Choroid plexus epithelial cell (primary cell): ENCODE data around the gene TYROBP.

Experiments
- DNase-seq: peaks from one replicate; pipeline ENCODE4 v3.0.0-alpha.2; 2010; ENCODE audit warnings: low read depth
- H3K4me3 ChIP-seq: 2 replicates; pipeline ENCODE4 v1.5.1; 2011; ENCODE audit warnings: low read depth, mild to moderate bottlenecking, control low read depth, low read length, moderate library complexity
- TF ChIP-seq, protein P1 (sequence below): conservative IDR thresholded peaks from 2 replicates; pipeline ENCODE4 v1.5.1; 2011; ENCODE audit warnings: low read depth, mild to moderate bottlenecking, control low read depth, inconsistent platforms, low read length, moderate library complexity

TYROBP gene

GRCh38 chr19:35943321-35944301 is 35.5 kb upstream of the TYROBP start:
- no peak for DNase-seq
- no peak overlapping the region for H3K4me3 ChIP-seq
- TF ChIP-seq, protein P1, sequence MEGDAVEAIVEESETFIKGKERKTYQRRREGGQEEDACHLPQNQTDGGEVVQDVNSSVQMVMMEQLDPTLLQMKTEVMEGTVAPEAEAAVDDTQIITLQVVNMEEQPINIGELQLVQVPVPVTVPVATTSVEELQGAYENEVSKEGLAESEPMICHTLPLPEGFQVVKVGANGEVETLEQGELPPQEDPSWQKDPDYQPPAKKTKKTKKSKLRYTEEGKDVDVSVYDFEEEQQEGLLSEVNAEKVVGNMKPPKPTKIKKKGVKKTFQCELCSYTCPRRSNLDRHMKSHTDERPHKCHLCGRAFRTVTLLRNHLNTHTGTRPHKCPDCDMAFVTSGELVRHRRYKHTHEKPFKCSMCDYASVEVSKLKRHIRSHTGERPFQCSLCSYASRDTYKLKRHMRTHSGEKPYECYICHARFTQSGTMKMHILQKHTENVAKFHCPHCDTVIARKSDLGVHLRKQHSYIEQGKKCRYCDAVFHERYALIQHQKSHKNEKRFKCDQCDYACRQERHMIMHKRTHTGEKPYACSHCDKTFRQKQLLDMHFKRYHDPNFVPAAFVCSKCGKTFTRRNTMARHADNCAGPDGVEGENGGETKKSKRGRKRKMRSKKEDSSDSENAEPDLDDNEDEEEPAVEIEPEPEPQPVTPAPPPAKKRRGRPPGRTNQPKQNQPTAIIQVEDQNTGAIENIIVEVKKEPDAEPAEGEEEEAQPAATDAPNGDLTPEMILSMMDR: no peak

GRCh38 chr19:35942235-35942634 is 34.1 kb upstream of the TYROBP start:
- TF ChIP-seq, protein P1: no peak
- no peak overlapping the region for H3K4me3 ChIP-seq
- DNase-seq: no peak

DNA sequence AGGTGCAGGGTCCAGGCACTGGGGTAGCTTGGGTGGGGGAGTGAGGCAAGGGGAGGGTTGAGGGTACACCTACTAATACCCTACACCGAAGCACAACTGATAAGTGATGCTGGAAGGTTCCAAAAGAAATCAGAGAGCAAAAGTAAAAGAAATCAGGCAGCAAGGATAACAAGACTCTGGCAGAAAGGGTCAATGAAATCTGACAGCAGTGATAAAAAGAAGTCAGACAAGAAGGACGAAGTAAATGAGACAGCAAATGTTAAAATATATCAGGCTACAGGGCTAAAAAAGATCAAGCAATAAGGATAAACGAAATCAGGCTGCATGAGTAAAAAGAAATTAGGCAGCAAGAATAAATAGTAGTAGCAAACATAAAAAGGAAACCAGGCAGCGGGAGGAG is 32.7 kb upstream of the TYROBP start:
- no peak overlapping the region for H3K4me3 ChIP-seq
- TF ChIP-seq, protein P1: no peak
- no peak for DNase-seq

- TF ChIP-seq, protein P1: no peak
- DNase-seq: no peak
- H3K4me3 ChIP-seq: no peak overlapping the region
Observed at GRCh38 chr19:35940078-35940775, 32.1 kb upstream of the TYROBP start.

- no peak for DNase-seq
- H3K4me3 ChIP-seq: no peak overlapping the region
- TF ChIP-seq, protein P1: no peak
Observed at GRCh38 chr19:35939307-35940077, 31.4 kb upstream of the TYROBP start.

GRCh38 chr19:35938282-35939224 is 30.5 kb upstream of the TYROBP start:
- TF ChIP-seq, protein P1: no peak
- peak overlapping the region; percentile 20 for H3K4me3 ChIP-seq
- no peak for DNase-seq
